Mesendoderm (in vitro differentiated cells): ENCODE data around the gene DHX16.

ENCODE experiments used
- DNase-seq: peaks from one replicate; pipeline ENCODE4 v3.0.0; 2013
- H2AK5ac ChIP-seq: 2 replicates; pipeline ENCODE4 v1.6.1; 2013; ENCODE audit warnings: low read length, inconsistent platforms
- H2BK120ac ChIP-seq: 2 replicates; pipeline ENCODE4 v1.6.1; 2013; ENCODE audit warnings: low read depth, mild to moderate bottlenecking, low read length, moderate library complexity, mixed read lengths
- H2BK15ac ChIP-seq: replicated peaks from 2 replicates; pipeline ENCODE4 v1.6.1; 2013; ENCODE audit warnings: low read depth, mild to moderate bottlenecking, moderate library complexity
- H2BK5ac ChIP-seq: 2 replicates; pipeline ENCODE4 v1.6.1; 2013; ENCODE audit warnings: low read length, inconsistent platforms
- H3K18ac ChIP-seq: 2 replicates; pipeline ENCODE4 v1.6.1; 2013; ENCODE audit warnings: mild to moderate bottlenecking, low read length, mixed read lengths
- H3K23ac ChIP-seq: one replicate; pipeline ENCODE4 v1.6.1; 2013; ENCODE audit warnings: low read length
- H3K27ac ChIP-seq: 2 replicates; pipeline ENCODE4 v1.5.1; 2013; ENCODE audit warnings: low read depth, mild to moderate bottlenecking, inconsistent platforms, low read length, moderate library complexity
- H3K27me3 ChIP-seq: 2 replicates; pipeline ENCODE4 v1.6.1; 2013; ENCODE audit warnings: low read length, control low read depth, mild to moderate bottlenecking, inconsistent platforms; ENCODE audit not compliant: insufficient read depth, poor library complexity
- H3K36me3 ChIP-seq: 2 replicates; pipeline ENCODE4 v1.6.1; 2013; ENCODE audit warnings: low read length, inconsistent platforms; ENCODE audit not compliant: control insufficient read depth, insufficient read depth
- H3K4ac ChIP-seq: one replicate; pipeline ENCODE4 v1.6.1; 2013; ENCODE audit warnings: low read depth, mild to moderate bottlenecking, low read length, moderate library complexity
- H3K4me1 ChIP-seq: 2 replicates; pipeline ENCODE4 v1.6.1; 2013; ENCODE audit warnings: low read depth, low read length, inconsistent platforms; ENCODE audit not compliant: control insufficient read depth
- H3K4me2 ChIP-seq: 2 replicates; pipeline ENCODE4 v1.6.1; 2013; ENCODE audit warnings: low read length
- H3K4me3 ChIP-seq: 2 replicates; pipeline ENCODE4 v1.5.1; 2013; ENCODE audit warnings: mild to moderate bottlenecking, low read length
- H3K56ac ChIP-seq: one replicate; pipeline ENCODE4 v1.6.1; 2013; ENCODE audit warnings: low read length
- H3K79me1 ChIP-seq: 2 replicates; pipeline ENCODE4 v1.6.1; 2013; ENCODE audit warnings: low read length, inconsistent platforms
- H3K79me2 ChIP-seq: 2 replicates; pipeline ENCODE4 v1.6.1; 2013; ENCODE audit warnings: mild to moderate bottlenecking, low read length; ENCODE audit not compliant: control insufficient read depth, insufficient read depth
- H3K9ac ChIP-seq: 2 replicates; pipeline ENCODE4 v1.6.1; 2013; ENCODE audit warnings: low read length, inconsistent platforms
- H4K5ac ChIP-seq: one replicate; pipeline ENCODE4 v1.6.1; 2013; ENCODE audit warnings: low read length
- H4K8ac ChIP-seq: one replicate; pipeline ENCODE4 v1.6.1; 2013; ENCODE audit warnings: low read depth, mild to moderate bottlenecking, control low read depth, low read length, moderate library complexity
- WGBS: extraction: QIAGEN DNeasy Blood & Tissue Kit; methylation state at CpG from one replicate; pipeline ENCODE4 v1.1.7; 2013; ENCODE audit warnings: low lambda C conversion rate, missing lambda C conversion rate; ENCODE audit not compliant: insufficient coverage; ENCODE audit errors: extremely low coverage; 5-methylcytosine and 5-hydroxymethylcytosine counted together

The DHX16 gene

DNA sequence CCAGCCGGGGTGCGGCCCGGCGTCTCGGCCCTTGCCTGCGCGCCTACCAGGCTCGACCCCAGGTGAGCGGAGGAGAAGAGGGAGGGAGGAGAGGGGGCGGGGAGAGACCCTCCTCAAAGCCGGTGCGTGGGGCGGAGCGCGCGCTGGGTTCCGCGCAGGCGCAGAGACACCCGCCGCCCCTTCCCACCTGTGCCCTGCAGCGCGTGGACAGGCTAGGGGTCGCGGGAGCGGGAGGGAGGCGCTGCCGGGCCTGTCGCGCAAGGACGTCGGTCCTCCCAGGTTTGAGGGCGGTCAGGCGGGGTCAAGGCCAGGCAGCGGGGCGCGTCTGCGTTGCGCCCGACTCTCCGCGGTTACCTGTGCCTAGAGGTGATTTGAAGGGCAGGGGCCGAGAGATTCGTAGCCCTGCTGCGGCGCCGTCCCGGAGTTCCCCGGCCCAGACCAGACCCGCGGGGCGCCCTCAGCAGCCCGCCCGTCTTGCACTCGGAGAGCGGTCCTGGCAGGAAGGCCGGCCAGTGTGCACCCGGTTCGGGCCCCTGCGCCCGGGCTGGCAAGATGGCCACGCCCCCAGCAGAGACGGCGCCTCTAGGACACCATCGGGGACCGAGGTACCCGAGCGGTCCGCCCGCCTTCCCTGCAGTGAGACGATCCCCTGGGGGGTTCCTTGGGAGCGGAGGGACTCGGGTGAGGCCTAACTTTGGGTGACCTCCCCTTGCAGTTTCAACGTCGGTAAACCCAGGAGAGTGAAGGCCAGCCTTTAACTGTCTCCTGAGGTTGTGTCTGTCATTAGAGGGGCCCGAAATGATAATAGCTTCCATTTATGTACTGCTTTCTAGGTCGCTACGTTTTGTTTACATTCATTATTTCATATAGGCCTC lies 25.3 kb downstream of the DHX16 start:
- Histone ChIP-seq H3K79me1 (peaks cover 16% of the 10 kb centered on the region), H3K9ac (peak overlapping the region; percentile 97), H3K4me3 (peak overlapping the region; percentile 91), H3K79me2 (peaks cover 16% of the 10 kb centered on the region), H3K23ac (peak overlapping the region; percentile 45), H3K36me3 (peaks cover 5% of the 10 kb centered on the region), H3K18ac (peak overlapping the region; percentile 98), H2AK5ac (no peak overlapping the region), H3K27me3 (no peaks in the 10 kb centered on the region), H3K56ac (peak overlapping the region; percentile 99), H2BK5ac (no peak overlapping the region), H2BK120ac (no peak overlapping the region), H4K8ac (no peak overlapping the region), H3K4ac (peak overlapping the region; percentile 41), H4K5ac (no peak overlapping the region), H2BK15ac (no peak overlapping the region), H3K4me2 (peak overlapping the region; percentile 91), H3K4me1 (peaks cover 2% of the 10 kb centered on the region), H3K27ac (peak overlapping the region; percentile 74)
- peak; percentile 76 for DNase-seq
- WGBS: no CpG with 5 or more reads among the region's 78 CpGs

DNA sequence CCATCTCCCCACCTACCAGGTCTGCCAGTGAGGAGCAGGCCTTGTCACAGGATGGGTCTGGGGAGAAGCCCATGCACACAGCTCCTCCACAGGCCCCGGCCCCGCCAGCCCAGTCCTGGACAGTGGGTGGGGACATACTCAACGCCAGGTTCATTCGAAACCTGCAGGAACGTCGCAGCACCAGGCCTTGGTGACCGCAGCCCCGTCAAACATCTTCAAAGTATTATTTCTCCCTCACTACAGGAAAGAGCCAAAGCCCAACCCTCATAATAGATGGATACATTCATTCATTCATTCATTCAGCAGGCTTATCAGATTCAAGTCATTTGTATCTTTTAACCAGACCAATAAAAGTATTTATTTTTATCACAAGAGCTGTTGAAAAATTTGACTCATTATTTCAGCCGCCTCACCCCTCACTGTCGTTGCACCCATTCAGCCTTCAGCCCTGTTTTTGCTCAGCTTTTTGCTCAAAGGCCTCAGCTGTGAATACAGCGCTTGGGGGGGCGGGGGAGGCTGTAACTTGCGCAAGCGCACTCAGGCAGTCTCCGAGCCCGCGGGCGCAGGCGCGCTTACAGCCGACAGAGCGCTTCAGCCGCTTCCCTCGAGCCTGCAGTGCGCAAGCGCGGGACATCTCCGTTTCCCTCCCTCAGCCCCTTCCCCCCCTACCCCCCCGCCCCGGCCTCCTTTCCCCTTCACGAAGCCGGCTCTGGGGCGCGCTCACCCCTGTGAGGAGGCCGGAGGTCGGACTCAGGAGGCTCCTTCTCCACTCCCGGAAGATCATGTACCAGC lies 26.2 kb downstream of the DHX16 start, which contains the start of gene C6orf136:
C6orf136 (plus strand) TSS at position 684 of the 792 bp plus-strand sequence; CDS start at position 783, 99 bp downstream.
- peak; percentile 95 for DNase-seq
- peak within 1 kb of the TSS; percentile 41 for H3K4ac ChIP-seq
- no peak within 1 kb of the TSS for H4K8ac ChIP-seq
- H3K4me3 ChIP-seq: peak within 1 kb of the TSS; percentile 91
- WGBS: no CpG with 5 or more reads among the region's 37 CpGs
- H3K23ac ChIP-seq: peak within 1 kb of the TSS; percentile 45
- H3K27me3 ChIP-seq: no peaks in the 10 kb centered on the region
- H3K79me2 ChIP-seq: peaks cover 16% of the 10 kb centered on the region
- H2BK120ac ChIP-seq: no peak within 1 kb of the TSS
- peak within 1 kb of the TSS; percentile 99 for H3K56ac ChIP-seq
- peaks cover 16% of the 10 kb centered on the region for H3K79me1 ChIP-seq
- H3K9ac ChIP-seq: peak within 1 kb of the TSS; percentile 97
- H3K4me2 ChIP-seq: peak within 1 kb of the TSS; percentile 91
- H2BK5ac ChIP-seq: no peak within 1 kb of the TSS
- H2AK5ac ChIP-seq: no peak within 1 kb of the TSS
- peak within 1 kb of the TSS; percentile 74 for H3K27ac ChIP-seq
- peak within 1 kb of the TSS; percentile 98 for H3K18ac ChIP-seq
- H2BK15ac ChIP-seq: no peak within 1 kb of the TSS
- no peak within 1 kb of the TSS for H4K5ac ChIP-seq
- peaks cover 2% of the 10 kb centered on the region for H3K4me1 ChIP-seq
- peaks cover 5% of the 10 kb centered on the region for H3K36me3 ChIP-seq

DNA sequence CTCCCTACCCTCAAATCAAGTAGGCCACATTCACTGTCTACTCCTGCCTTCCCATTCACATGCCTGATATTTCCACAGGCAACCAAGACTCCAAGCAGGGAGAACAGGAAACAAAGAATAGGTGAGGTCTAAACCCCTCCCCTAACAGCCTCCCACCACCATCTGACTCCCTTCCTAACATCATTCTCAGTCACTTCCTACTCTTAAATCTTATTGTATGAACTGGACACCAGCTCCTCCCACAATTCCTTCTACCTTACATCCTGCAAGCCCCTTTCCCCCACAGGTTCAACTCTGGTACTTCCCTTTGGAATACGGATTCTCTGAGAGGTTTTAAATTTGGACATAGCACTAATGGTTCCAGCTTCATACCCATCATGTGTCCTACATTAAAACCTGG lies 26.8 kb downstream of the DHX16 start:
- Histone ChIP-seq H3K4ac (no peak overlapping the region), H3K79me2 (peaks cover 16% of the 10 kb centered on the region), H2BK120ac (no peak overlapping the region), H2BK15ac (no peak overlapping the region), H3K27me3 (no peaks in the 10 kb centered on the region), H3K27ac (no peak overlapping the region), H2BK5ac (no peak overlapping the region), H3K18ac (no peak overlapping the region), H4K5ac (no peak overlapping the region), H3K23ac (no peak overlapping the region), H3K79me1 (peaks cover 16% of the 10 kb centered on the region), H3K56ac (peak overlapping the region; percentile 74), H3K4me2 (peak overlapping the region; percentile 61), H3K9ac (peak overlapping the region; percentile 57), H4K8ac (no peak overlapping the region), H3K4me1 (peaks cover 2% of the 10 kb centered on the region), H2AK5ac (no peak overlapping the region), H3K4me3 (no peak overlapping the region), H3K36me3 (peaks cover 7% of the 10 kb centered on the region)
- DNase-seq: no peak
- no CpG with 5 or more reads among the region's 1 CpG for WGBS

DNA sequence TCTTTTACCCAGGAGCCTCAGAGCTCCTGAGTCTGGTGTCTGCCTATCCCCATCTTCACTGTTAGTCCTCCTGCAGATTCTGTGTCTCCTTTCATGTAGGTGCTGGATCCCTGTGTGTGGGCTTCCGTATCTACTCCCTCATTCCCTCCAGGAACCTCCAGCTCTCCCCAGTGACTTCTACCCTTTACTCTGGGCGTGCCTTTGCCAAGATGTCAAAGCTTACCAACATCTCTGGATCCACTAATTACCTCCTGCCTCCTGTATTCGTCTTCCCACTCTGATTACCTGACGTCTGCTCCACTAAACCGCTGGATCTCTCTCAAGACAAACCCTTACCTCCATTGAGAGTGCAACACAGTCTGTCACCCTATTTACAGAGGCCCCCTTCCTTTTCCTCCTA lies 28.0 kb downstream of the DHX16 start:
- Histone ChIP-seq H2BK120ac (no peak overlapping the region), H2BK15ac (no peak overlapping the region), H3K23ac (no peak overlapping the region), H3K4me1 (peaks cover 2% of the 10 kb centered on the region), H4K5ac (no peak overlapping the region), H2BK5ac (no peak overlapping the region), H3K36me3 (peaks cover 7% of the 10 kb centered on the region), H3K27me3 (no peaks in the 10 kb centered on the region), H3K56ac (no peak overlapping the region), H3K18ac (no peak overlapping the region), H2AK5ac (no peak overlapping the region), H3K79me2 (peaks cover 16% of the 10 kb centered on the region), H3K4me2 (no peak overlapping the region), H3K79me1 (peaks cover 16% of the 10 kb centered on the region), H3K27ac (no peak overlapping the region), H3K4ac (no peak overlapping the region), H3K4me3 (no peak overlapping the region), H3K9ac (no peak overlapping the region), H4K8ac (no peak overlapping the region)
- WGBS: no CpG with 5 or more reads among the region's 5 CpGs
- DNase-seq: no peak

DNA sequence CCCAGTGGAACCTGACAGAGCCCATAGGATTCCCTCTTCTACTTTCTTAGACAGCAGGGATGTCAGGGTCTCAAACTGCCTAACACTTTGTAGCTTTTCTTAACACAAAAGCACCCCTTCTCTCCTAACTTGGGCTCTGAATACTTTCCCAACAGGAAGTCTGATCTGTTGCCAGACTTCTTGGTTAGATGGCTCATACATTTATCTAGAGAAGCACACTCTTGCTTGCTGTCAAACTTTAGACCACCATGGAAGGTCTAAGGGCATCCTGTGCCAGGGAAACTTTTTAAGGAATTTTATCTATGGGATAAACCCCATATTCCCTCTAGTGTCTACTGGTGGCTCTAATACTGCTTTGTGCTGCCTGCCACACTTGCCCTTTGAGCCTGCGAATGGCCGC lies 29.1 kb downstream of the DHX16 start:
- peaks cover 7% of the 10 kb centered on the region for H3K36me3 ChIP-seq

More for the DNA sequence above, 29.1 kb downstream of the DHX16 start:
- Histone ChIP-seq H3K4me3 (no peak overlapping the region), H3K79me2 (peaks cover 16% of the 10 kb centered on the region), H3K4ac (no peak overlapping the region), H3K18ac (no peak overlapping the region), H3K4me2 (no peak overlapping the region), H3K56ac (no peak overlapping the region), H3K27ac (no peak overlapping the region), H2BK120ac (no peak overlapping the region), H3K4me1 (peaks cover 2% of the 10 kb centered on the region), H3K79me1 (peaks cover 13% of the 10 kb centered on the region), H3K9ac (no peak overlapping the region), H3K23ac (no peak overlapping the region), H4K8ac (no peak overlapping the region), H2AK5ac (no peak overlapping the region), H2BK5ac (no peak overlapping the region), H4K5ac (no peak overlapping the region), H2BK15ac (no peak overlapping the region), H3K27me3 (no peaks in the 10 kb centered on the region)
- DNase-seq: no peak
- WGBS: no CpG with 5 or more reads among the region's 2 CpGs
